ENCODE results near the gene TCEAL4.
"Not testable (repeated sequence)": the region's sequence is repeated elsewhere in the genome, so short reads cannot be mapped to it uniquely, and the experiment has no call there.

Gene TCEAL4

GRCh38 chrX:103585411-103586313, at the start of gene TCEAL4:
TCEAL4 (plus strand) TSS chrX:103585515; CDS start chrX:103586676, 1,161 bp downstream.
- peak; percentile 68 for DNase-seq

DNA sequence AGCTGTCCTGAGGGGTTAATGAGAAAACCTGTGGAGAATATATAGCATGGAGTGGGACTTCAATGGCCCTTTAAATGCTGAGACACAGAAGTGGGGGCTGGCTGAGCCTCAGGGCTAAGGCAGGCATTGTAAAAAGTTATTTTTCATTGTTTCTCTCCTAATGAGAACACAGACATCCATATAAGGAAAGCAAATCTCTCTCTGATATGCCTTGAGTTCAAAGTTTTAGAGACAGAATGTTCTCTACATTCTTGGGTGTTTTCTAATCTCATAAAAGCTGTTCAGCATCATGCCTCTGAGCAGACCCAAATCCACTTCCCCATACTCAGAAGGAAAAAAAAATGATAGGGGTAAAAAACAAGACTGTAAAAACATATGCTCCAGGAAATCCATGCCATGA, 49.2 kb upstream of the TCEAL4 start:
- DNase-seq = no peak

DNA sequence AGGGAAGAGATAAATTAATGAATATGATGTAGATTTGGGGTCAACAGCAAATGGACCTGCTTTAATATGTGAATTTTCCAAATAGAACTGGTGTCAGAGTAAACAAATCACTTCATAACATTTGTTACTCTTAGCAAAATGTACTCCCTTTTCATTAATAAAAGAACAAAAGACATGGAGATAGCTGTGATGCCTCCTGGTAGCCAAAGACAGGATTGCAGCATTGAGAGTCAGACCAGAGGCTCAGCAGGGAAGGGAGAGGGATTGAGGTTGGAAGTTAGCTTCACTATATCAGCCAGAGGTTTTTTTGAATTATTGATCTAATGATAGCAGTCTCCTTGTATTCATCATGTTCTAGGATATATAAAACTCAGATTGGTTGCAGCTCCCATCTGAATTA, 48.6 kb upstream of the TCEAL4 start:
- DNase-seq = no peak

DNA sequence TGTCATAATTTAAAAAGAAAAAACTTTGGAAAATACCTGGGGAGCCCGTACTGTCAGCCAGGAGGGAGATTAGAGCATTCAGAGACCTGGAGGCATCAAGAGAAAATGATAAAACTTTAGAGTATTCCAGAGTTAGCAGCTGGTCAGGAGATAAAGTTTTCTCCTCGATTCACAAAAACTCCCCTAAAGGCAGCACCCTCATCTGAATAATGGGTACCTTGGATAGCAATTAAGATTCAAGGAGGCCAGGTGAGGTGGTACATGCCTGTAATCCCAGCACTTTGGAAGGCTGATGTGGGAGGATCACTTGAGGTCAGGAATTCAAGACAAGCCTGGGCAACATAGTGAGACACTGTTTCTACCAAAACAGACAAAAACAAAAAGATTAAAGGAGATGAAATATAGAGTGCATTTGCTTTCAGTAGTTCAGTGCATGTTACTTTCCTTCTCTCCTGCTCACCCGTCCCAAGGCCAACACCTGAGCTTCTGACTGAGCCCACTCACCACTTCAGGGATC, 47.4 kb upstream of the TCEAL4 start:
- DNase-seq = no peak

GRCh38 chrX:103538728-103539127, 46.6 kb upstream of the TCEAL4 start:
- DNase-seq = no peak

GRCh38 chrX:103539695-103540094, 45.6 kb upstream of the TCEAL4 start:
- no peak for DNase-seq

- no peak for DNase-seq
Observed at GRCh38 chrX:103540145-103540544, 45.2 kb upstream of the TCEAL4 start.

DNA sequence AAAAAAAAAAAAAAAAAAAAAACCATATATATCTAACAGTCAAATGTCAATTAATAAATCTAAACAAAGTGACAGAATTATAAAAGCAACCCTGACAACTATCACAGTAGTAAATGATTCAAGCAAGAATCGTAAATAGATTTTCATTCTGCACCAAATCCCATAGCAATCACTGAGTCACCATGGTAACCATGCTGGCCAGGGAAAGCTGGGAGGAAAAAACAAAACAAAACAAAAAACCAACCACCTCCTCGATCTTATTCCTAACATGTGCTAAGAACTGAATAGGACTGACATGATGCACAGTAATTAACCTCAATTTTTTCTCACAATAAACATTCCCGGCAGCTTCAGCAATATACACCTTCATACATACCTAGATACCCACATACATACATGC, 35.4 kb upstream of the TCEAL4 start:
- no peak for DNase-seq

- no peak for DNase-seq
Observed at GRCh38 chrX:103550415-103551051, 34.8 kb upstream of the TCEAL4 start.

- DNase-seq = no peak
Observed at GRCh38 chrX:103552236-103552635, 33.1 kb upstream of the TCEAL4 start.

GRCh38 chrX:103554687-103555424, 30.5 kb upstream of the TCEAL4 start:
- peak; percentile 77 for DNase-seq

DNA sequence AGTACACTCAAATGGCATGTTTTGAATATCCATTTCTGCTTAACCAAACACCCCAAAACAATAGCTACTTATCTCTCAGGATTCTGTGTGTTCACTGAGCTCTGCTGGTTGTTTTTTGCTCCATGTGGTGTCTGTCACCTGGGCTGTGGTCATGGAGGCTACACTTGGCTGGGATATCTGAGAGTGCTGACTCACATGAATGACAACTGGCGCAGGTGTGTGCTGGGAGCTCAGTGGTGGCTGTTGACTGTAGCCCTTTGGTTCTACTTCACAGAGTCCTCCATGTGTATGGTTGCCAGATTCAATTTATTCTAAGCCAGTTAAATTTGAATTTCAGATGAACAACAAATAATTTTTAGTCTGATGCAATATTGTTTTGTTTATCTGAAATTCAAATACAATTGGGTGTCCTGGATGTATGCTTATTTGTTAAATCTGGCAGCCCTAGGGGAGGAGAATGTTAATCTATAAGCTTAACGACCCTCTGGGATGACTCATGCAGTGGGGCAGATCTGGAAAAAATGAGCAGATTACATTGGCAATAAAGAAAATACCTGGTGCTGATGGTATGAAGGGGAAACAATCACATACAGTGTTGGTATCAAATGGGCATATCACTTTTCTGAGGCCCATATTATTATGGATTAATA, 28.2 kb upstream of the TCEAL4 start:
- DNase-seq = no peak

DNA sequence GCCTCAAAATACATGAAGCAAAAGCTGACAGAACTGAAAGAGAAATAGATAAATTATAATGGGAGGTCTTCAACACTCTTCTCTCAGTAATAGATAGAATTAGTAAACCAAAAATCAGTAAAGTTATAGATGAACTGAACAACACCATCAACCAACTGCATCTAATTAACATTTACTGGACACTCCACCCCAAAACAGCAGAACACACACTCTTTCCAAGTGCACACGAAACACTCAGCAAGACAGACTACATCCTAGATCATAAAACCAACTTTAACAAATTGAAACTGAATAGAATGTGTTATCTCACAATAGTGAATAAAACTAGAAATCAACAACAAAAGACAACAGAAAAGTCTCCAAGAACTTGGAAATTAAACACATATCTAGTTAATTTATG, 25.1 kb upstream of the TCEAL4 start:
- DNase-seq = no peak

- DNase-seq = no peak
Observed at GRCh38 chrX:103562801-103563200, 22.5 kb upstream of the TCEAL4 start.

GRCh38 chrX:103565197-103565596, 20.1 kb upstream of the TCEAL4 start:
- no peak for DNase-seq

GRCh38 chrX:103565752-103566151, 19.6 kb upstream of the TCEAL4 start:
- DNase-seq = no peak

DNA sequence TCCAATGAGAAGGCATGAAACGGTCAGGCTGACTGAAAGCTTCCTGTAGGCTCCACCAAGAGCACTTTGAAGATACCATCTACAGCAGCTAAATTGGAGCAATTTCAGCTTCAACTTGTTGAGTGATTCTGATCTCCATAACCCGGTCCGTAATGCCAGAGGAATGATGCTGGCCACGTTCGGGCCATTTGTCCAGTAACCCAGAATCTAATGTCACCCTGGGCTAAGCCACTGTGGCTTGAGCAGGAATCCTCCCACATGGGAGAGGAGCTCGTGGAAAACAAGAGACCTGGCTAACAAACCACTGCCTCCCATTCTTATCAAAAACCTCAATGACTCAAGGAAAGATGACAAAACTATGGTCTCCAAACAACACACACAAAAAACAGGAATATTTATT, 14.2 kb upstream of the TCEAL4 start:
- no peak for DNase-seq

- DNase-seq = no peak
Observed at GRCh38 chrX:103571726-103572125, 13.6 kb upstream of the TCEAL4 start.

DNA sequence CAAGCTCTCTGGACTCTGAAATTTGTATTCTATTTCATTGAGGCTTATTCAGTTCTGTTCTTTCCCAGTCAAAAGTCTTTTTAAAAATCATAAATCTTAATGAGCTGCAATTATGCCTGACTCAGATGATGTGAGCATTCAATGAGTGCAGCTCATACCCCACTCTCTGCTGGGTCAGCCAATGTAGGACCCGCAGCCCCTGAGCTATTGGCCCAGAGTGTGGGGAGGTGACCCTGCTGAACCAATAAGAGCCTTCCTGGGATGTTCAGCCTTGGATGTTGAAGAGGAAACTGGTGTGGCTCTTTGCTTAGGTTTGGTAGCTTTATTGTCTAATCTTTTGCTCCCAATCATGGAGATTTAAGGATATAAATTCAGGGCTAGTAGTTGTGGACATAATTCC, 12.1 kb upstream of the TCEAL4 start:
- no peak for DNase-seq

- DNase-seq = no peak
Observed at GRCh38 chrX:103584596-103584995, 719 bp upstream of the TCEAL4 start.

DNA sequence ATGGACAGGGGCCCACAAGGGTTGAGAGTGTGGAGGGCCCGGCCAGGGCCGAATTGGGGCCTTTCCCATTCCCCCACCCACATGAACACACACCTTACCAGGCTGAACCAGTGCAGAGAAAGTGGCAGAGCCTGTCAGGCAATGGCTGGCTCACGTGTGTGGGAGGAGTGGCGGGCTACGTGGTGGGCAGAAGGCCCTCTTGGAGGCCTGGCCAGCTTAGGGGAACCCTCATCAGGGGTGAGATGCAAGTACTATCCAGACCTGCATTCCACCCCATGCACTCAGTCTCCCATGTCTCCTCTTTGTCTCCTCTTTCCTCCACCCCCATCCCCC, 965 bp downstream of the TCEAL4 start:
- no peak for DNase-seq

DNA sequence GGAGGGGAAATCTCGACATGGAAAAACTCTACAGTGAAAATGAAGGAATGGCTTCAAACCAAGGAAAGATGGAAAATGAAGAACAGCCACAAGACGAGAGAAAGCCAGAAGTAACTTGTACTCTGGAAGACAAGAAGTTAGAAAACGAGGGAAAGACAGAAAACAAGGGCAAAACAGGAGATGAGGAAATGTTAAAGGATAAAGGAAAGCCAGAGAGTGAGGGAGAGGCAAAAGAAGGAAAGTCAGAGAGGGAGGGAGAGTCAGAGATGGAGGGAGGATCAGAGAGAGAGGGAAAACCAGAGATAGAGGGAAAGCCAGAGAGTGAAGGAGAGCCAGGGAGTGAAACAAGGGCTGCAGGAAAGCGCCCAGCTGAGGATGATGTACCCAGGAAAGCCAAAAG, 1.3 kb downstream of the TCEAL4 start:
- no peak for DNase-seq

DNA sequence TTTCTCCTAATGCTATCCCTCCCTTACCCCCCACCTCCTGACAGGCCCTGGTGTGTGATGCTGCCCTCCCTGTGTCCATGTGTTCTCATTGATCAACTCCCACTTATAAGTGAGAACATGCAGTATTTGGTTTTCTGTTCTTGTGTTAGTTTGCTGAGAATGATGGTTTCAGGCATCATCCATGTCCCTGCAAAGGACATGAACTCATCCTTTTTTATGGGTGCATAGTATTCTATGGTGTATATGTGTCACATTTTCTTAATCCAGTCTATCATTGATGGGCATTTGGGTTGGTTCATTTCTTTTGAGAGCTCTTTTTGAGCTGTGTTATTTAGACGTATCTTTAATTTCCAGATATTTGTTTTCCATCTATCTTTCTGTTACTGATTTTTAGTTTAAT, 7.0 kb downstream of the TCEAL4 start:
- not testable (repeated sequence) for DNase-seq

Measured in right forelimb (tissue), 1 donor.